Dedifferentiated amniotic fluid mesenchymal stem cell (primary cell): ENCODE measurements around the gene NKX6-2.

Experiments used
- DNase-seq: peaks from one replicate; pipeline ENCODE4 v3.0.0-alpha.2; 2016; ENCODE audit errors: extremely low spot score

NKX6-2 gene

GRCh38 chr10:132738454-132739224, 47.3 kb downstream of the NKX6-2 start:
- no peak for DNase-seq

GRCh38 chr10:132737390-132738048, 48.4 kb downstream of the NKX6-2 start:
- no peak for DNase-seq

GRCh38 chr10:132735923-132736391, 50.0 kb downstream of the NKX6-2 start:
- DNase-seq, result no peak

GRCh38 chr10:132735341-132735775, 50.6 kb downstream of the NKX6-2 start:
- no peak for DNase-seq

GRCh38 chr10:132733926-132734325, 52.0 kb downstream of the NKX6-2 start:
- DNase-seq, result no peak
